SK-N-SH treated with all-trans-retinoic acid at 6 μM for 48 hours (cell line): ENCODE measurements around the gene IFT122.

ENCODE experiments used
- ESRRG ChIP-seq: fragments of 250-450 bp; sonication (Bioruptor Pico); IDR thresholded peaks from 2 replicates; pipeline ENCODE4 v1.6.1; 2021; ENCODE audit warnings: mild to moderate bottlenecking
- RARB ChIP-seq: fragments of 250-450 bp; sonication (Bioruptor Pico); IDR thresholded peaks from 2 replicates; pipeline ENCODE4 v1.8.0; 2021; ENCODE audit warnings: mild to moderate bottlenecking, moderate library complexity
- TCF4 ChIP-seq: fragments of 250-450 bp; sonication (Bioruptor Pico); IDR thresholded peaks from 2 replicates; pipeline ENCODE4 v1.8.0; 2021; ENCODE audit warnings: mild to moderate bottlenecking, moderate library complexity, borderline replicate concordance
- TOX ChIP-seq: fragments of 250-450 bp; sonication (Bioruptor Pico); IDR thresholded peaks from 2 replicates; pipeline ENCODE4 v1.8.0; 2021; ENCODE audit warnings: mild to moderate bottlenecking, moderate library complexity, borderline replicate concordance
- ZC3H10 ChIP-seq: fragments of 250-450 bp; sonication (Bioruptor Pico); IDR thresholded peaks from 2 replicates; pipeline ENCODE4 v1.5.1; 2021; ENCODE audit warnings: mild to moderate bottlenecking, moderate library complexity
- ZFP3 ChIP-seq: fragments of 250-450 bp; sonication (Bioruptor Pico); IDR thresholded peaks from 2 replicates; pipeline ENCODE4 v1.5.0; 2020; ENCODE audit warnings: mild to moderate bottlenecking, moderate library complexity
- ZFP30 ChIP-seq: fragments of 450-650 bp; formaldehyde crosslinking; IDR thresholded peaks from 2 replicates; pipeline ENCODE4 v1.5.0; 2022; ENCODE audit warnings: mild to moderate bottlenecking, moderate library complexity
- TF ChIP-seq, protein P1 (sequence below): fragments of 250-450 bp; sonication (Bioruptor Pico); IDR thresholded peaks from 2 replicates; pipeline ENCODE4 v1.8.0; 2020; ENCODE audit warnings: mild to moderate bottlenecking, moderate library complexity, borderline replicate concordance
- TF ChIP-seq, protein P2 (sequence below): fragments of 250-450 bp; sonication (Bioruptor Pico); IDR thresholded peaks from 2 replicates; pipeline ENCODE4 v1.5.1; 2020; ENCODE audit warnings: low read depth, mild to moderate bottlenecking, moderate library complexity

- TF ChIP-seq RARB (no peak), ZFP30 (CRISPR knock-in tag) (no peak), ZFP3 (CRISPR knock-in tag) (no peak), ZC3H10 (CRISPR knock-in tag) (no peak), TCF4 (CRISPR knock-in tag) (no peak), TOX (CRISPR knock-in tag) (no peak), ESRRG (no peak)
- TF ChIP-seq, protein P1, sequence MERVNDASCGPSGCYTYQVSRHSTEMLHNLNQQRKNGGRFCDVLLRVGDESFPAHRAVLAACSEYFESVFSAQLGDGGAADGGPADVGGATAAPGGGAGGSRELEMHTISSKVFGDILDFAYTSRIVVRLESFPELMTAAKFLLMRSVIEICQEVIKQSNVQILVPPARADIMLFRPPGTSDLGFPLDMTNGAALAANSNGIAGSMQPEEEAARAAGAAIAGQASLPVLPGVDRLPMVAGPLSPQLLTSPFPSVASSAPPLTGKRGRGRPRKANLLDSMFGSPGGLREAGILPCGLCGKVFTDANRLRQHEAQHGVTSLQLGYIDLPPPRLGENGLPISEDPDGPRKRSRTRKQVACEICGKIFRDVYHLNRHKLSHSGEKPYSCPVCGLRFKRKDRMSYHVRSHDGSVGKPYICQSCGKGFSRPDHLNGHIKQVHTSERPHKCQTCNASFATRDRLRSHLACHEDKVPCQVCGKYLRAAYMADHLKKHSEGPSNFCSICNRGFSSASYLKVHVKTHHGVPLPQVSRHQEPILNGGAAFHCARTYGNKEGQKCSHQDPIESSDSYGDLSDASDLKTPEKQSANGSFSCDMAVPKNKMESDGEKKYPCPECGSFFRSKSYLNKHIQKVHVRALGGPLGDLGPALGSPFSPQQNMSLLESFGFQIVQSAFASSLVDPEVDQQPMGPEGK (CRISPR knock-in tag), result no peak
- TF ChIP-seq, protein P2, sequence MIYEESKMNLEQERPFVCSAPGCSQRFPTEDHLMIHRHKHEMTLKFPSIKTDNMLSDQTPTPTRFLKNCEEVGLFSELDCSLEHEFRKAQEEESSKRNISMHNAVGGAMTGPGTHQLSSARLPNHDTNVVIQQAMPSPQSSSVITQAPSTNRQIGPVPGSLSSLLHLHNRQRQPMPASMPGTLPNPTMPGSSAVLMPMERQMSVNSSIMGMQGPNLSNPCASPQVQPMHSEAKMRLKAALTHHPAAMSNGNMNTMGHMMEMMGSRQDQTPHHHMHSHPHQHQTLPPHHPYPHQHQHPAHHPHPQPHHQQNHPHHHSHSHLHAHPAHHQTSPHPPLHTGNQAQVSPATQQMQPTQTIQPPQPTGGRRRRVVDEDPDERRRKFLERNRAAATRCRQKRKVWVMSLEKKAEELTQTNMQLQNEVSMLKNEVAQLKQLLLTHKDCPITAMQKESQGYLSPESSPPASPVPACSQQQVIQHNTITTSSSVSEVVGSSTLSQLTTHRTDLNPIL (CRISPR knock-in tag), result no peak
Measured at GRCh38 chr3:129422897-129423296, 17.1 kb upstream of the IFT122 start.
